ENCODE measurements around the gene SELPLG. TPM values are rescaled to one million over a fixed set of nuclear protein-coding genes. Genes with fewer than 3 reads are reported as not detected.

SELPLG gene
- total RNA-seq, 1 experiment from 2014 or later: 0.41 TPM

GRCh38 chr12:108616941-108617858, 16.5 kb downstream of the SELPLG start:
- DNase-seq (ENCODE audit: low read depth, low spot score) (no peak), ATAC-seq (peak; percentile 64)
- Histone ChIP-seq H3K36me3 (ENCODE audit: control insufficient read depth, insufficient read depth, low read length) (no peaks in the 10 kb centered on the region), H3K4me1 (ENCODE audit: control insufficient read depth, insufficient read depth, low read length) (peaks cover 19% of the 10 kb centered on the region), H3K27me3 (ENCODE audit: control insufficient read depth, insufficient read depth, low read length) (no peaks in the 10 kb centered on the region), H3K27ac (ENCODE audit: low read length) (no peak overlapping the region), H3K4me3 (ENCODE audit: low read depth in 2 of 2, low read length in 2 of 2) (no peak overlapping the region), H3K9me3 (ENCODE audit: control insufficient read depth, insufficient read depth, low read depth, low read length) (no peaks in the 10 kb centered on the region)
- CTCF ChIA-PET: interaction anchor here (0.9 to 2.3 kb wide), 6 partner anchors 31 to 55 kb away, joined by 3 to 17 read pairs (median 6); partner anchors contain the start of gene ISCU
- intact Hi-C loops (cut with micrococcal nuclease; ENCODE audit: unreplicated experiment) (no loop called here), in situ Hi-C loops (cut with HindIII; ENCODE audit: low pct_unique_long_range_greater_than_20kb, low sequenced_read_pairs) (no loop called here)
- POLR2A ChIA-PET: interaction anchor here (0.6 kb wide), 1 partner anchor 1562 kb away, joined by 4 read pairs; no protein-coding TSS in a partner anchor
- no peak for TF ChIP-seq TCF7L2 (IDR thresholded peaks at IDR 0.05; ENCODE audit: low read depth, low read length)
- TF ChIP-seq, protein P1, sequence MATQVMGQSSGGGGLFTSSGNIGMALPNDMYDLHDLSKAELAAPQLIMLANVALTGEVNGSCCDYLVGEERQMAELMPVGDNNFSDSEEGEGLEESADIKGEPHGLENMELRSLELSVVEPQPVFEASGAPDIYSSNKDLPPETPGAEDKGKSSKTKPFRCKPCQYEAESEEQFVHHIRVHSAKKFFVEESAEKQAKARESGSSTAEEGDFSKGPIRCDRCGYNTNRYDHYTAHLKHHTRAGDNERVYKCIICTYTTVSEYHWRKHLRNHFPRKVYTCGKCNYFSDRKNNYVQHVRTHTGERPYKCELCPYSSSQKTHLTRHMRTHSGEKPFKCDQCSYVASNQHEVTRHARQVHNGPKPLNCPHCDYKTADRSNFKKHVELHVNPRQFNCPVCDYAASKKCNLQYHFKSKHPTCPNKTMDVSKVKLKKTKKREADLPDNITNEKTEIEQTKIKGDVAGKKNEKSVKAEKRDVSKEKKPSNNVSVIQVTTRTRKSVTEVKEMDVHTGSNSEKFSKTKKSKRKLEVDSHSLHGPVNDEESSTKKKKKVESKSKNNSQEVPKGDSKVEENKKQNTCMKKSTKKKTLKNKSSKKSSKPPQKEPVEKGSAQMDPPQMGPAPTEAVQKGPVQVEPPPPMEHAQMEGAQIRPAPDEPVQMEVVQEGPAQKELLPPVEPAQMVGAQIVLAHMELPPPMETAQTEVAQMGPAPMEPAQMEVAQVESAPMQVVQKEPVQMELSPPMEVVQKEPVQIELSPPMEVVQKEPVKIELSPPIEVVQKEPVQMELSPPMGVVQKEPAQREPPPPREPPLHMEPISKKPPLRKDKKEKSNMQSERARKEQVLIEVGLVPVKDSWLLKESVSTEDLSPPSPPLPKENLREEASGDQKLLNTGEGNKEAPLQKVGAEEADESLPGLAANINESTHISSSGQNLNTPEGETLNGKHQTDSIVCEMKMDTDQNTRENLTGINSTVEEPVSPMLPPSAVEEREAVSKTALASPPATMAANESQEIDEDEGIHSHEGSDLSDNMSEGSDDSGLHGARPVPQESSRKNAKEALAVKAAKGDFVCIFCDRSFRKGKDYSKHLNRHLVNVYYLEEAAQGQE (IDR thresholded peaks at IDR 0.05; ENCODE audit: insufficient read depth in 1 of 2, low read depth in 2 of 2, low read length in 1 of 2): no peak
- TF ChIP-seq CTCF (IDR thresholded peaks at IDR 0.05): no peak
- no peak for TF ChIP-seq POLR2AphosphoS5 (IDR thresholded peaks at IDR 0.05; ENCODE audit: low read depth, low read length)
- TF ChIP-seq SIN3A (IDR thresholded peaks at IDR 0.05; ENCODE audit: borderline replicate concordance, insufficient read depth, low read depth, low read length): no peak
- no TSS peak for BruUV-seq (replicated peaks)

DNA sequence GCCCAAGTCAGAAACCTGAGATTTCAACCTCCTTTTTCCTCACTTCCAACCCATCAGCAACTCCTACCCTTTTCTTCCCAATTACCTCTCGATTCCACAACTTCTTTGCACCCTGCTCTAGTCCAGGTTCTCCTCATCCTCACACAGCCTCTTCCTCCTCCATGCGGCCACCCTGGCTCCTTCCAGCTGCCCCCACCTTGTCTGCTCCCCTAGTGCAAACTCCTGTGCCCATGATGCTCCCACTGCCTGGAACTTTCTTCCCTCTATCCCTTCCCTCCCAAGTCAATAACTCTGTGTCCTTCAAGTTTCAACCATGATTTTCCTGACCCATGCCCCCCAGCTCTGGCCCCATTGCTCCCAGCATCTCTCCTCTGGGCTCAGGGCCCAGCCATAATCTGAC, 17.3 kb downstream of the SELPLG start:
- TF ChIP-seq TCF7L2 (IDR thresholded peaks at IDR 0.05; ENCODE audit: low read depth, low read length): no peak
- TF ChIP-seq CTCF (IDR thresholded peaks at IDR 0.05): no peak
- TF ChIP-seq SIN3A (IDR thresholded peaks at IDR 0.05; ENCODE audit: borderline replicate concordance, insufficient read depth, low read depth, low read length): no peak
- TF ChIP-seq, protein P1 (IDR thresholded peaks at IDR 0.05; ENCODE audit: insufficient read depth in 1 of 2, low read depth in 2 of 2, low read length in 1 of 2): no peak
- TF ChIP-seq POLR2AphosphoS5 (IDR thresholded peaks at IDR 0.05; ENCODE audit: low read depth, low read length): no peak
- Histone ChIP-seq H3K27ac (ENCODE audit: low read length) (no peak overlapping the region), H3K4me3 (ENCODE audit: low read depth in 2 of 2, low read length in 2 of 2) (no peak overlapping the region), H3K27me3 (ENCODE audit: control insufficient read depth, insufficient read depth, low read length) (no peaks in the 10 kb centered on the region), H3K4me1 (ENCODE audit: control insufficient read depth, insufficient read depth, low read length) (peaks cover 25% of the 10 kb centered on the region), H3K36me3 (ENCODE audit: control insufficient read depth, insufficient read depth, low read length) (no peaks in the 10 kb centered on the region), H3K9me3 (ENCODE audit: control insufficient read depth, insufficient read depth, low read depth, low read length) (no peaks in the 10 kb centered on the region)
- no TSS peak for BruUV-seq (replicated peaks)
- ATAC-seq: no peak
- ChIA-PET CTCF (interaction anchor here (2.3 kb wide), 1 partner anchor 51 kb away, joined by 17 read pairs; no protein-coding TSS in a partner anchor), POLR2A (no interaction called here)
- in situ Hi-C loops (cut with HindIII; ENCODE audit: low pct_unique_long_range_greater_than_20kb, low sequenced_read_pairs): no loop called here
- no peak for DNase-seq (ENCODE audit: low read depth, low spot score)
- intact Hi-C loops (cut with micrococcal nuclease; ENCODE audit: unreplicated experiment): no loop called here

Measured in Panc1 (cell line).